Endometrium (tissue), 2 donors: ENCODE measurements around the gene CD27.
"Not testable (repeated sequence)": the region's sequence is repeated elsewhere in the genome, so short reads cannot be mapped to it uniquely, and the experiment has no call there.

Experiments used
- FAIRE-seq: peaks from 2 replicates; lab custom pipeline; 2012; peaks lifted over from hg19 to GRCh38; lab: Jason Lieb, UNC
- donor health status: control.
- donor health status: control.

Gene CD27

DNA sequence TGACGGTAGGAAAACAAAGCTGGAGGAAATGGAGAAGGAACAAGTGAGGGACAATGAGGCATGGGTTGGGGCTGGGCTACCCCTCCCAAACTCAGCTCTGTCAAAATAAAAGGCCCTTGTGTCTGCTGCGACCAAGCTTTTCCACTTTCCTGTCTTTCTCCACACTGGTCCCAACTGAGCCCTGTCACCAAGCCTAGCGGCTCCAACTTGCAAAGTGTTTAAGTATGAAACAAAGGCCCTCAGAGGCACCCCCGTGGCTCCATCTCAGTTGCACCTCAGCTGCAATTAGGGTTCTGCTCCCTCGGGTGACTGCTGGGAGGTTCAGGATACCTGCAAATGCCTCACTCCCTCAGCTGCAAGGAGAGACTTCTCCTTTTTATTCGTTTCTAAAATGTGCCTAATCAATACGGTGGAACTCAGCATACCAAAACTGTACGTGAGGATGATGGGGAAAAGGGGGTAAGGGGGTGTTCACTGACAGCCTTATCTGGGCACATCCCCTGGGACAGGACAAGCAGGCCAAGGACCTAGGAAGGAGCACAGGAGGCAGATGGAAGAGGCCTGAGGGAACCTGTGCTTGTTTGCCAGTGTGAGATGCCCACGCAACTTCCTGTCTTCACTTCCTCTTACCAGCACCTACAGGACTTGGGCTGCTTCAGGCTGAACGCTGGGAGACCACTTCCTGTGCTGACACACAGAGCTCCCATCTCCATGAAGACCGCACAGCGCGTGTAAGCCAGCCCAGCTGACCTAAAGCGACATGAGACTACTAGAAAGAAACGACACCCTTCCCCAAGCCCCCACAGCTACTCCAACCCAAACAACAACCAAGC, 16.9 kb downstream of the CD27 start:
- no peak for FAIRE-seq

DNA sequence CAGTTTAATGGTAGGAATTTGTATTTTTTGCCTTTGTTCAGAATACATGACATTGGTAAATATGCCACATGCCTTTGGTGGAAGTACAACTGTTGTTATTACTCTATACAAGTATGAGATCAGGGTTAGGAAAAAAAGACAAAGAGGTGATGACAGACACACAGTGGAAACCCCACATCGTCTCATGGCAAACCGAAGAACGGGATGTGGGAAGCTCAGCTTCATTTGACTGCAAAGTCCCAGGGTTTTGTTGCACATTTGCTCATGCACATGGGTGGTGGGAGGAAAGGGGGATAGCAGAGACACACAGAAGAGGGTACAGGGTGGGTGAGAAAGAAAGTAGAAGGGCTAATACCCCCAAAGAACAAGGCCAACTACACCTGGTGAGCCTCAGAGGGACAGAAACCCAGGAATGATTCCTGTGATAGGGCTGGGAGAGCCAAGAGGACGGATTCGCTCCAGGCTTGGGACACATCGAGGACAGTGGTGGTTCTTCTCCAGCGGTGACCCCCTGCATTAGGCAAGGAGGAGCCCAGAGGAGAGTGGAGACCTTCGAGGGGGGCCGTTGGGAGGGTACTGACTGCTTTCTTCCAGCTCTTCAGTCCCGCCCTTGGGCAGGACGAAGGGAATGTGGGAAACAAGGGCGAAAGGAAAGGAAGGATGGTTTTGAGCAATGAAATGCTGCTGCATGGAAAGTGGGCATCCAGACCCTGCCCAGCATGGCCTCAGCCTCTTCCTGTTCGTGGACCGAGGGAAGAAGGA, 17.7 kb downstream of the CD27 start:
- FAIRE-seq, result no peak

GRCh38 chr12:6463216-6463615, 18.5 kb downstream of the CD27 start:
- no peak for FAIRE-seq

- no peak for FAIRE-seq
Observed at GRCh38 chr12:6463858-6464257, 19.1 kb downstream of the CD27 start.

- no peak for FAIRE-seq
Observed at GRCh38 chr12:6464531-6464930, 19.8 kb downstream of the CD27 start.

DNA sequence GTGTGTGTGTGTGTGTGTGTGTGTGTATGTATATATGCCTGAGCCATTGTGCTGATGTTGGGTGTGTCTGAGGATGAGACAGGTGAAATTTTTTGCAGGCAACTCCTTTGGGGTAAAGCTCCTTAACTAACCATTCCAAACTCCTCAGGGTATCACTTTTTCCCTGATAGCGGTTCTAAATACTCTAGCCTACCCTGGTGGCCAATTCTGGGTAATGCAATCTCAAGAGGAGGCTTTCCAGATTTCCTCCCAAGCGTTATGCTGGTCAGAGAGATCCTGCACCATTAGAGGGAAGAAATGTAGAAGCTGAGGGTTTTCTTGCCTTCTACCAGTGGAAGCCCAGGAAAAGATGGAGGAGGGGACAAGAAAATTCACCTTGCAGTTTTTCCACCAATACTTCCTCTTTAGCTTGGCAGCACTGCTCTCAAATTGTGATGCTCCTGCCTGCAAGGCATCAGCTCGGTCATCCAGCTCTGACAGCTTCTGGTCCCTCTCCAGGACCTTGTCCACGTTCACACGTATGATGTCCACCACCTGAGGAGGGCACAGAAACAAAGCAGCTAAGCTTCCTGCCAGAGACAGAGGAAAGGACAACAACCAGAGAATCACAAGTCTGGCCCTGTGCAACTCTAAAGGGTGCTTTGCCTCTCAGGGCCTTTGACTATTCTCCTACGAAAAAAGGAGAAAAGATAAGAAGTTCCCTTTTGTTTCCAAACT, 20.9 kb downstream of the CD27 start:
- FAIRE-seq, result no peak

DNA sequence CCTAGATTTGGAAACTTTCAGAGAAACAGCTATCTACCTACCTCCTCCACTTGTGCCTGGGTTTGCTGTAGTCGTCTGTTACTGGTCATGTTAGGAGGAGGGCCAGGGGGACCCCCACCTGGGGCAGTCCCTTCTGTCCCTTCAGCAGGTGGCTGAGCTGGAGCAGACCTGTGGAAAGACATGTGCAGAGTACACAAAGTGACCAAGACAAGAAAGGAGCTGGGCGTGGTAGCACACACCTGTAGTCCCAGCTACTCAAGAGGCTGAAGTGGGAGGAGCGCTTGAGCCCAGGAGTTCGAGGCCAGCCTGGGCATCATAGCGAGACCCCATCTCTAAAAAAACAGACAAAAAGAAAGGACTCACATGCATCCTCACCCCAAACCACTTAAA, 21.4 kb downstream of the CD27 start:
- FAIRE-seq, result no peak

- FAIRE-seq, result not testable (repeated sequence)
Observed at GRCh38 chr12:6466751-6467150, 22.0 kb downstream of the CD27 start.

DNA sequence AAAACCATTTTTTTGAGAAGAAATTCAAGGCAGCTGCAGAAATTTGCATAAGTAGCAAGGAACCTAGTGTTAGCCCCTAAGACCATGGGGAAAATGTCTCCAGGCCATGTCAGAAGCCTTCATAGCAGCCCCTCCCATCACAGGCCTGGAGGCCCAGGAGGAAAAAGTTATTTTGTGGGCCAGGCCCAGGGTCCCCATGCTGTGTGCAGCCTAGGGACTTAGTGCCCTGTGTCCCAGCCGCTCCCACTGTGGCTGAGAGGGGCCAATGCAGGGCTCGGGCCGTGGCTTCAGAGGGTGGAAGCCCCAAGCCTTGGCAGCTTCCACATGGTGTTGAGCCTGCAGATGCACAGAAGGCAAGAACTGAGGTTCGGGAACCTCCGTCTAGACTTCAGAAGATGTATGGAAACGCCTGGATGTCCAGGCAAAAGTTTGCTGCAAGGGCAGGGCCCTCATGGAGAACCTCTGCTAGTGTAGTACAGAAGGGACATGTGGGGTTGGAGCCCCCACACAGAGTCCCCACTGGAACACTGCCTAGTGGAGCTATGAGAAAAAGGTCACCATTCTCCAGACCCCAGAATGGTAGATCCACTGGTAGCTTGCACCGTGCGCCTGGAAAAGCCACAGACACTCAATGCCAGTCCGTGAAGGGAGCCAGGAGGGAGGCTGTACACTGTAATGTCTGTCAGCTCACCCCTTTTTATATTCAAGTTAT, 23.0 kb downstream of the CD27 start:
- FAIRE-seq, result not testable (repeated sequence)

DNA sequence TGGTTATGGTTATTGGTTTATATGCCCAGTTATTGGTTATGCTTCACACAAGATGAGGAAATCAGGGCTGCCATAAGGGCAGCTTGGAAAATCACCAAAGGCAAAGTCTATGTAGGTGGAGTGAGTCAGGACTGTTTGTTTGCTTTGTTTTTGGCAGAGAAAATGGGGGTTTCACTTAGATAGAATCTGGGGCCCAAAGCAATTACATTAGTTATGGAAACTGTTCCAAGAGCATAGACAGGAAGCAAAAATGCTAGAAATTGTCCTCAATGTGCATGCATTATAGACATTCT, 23.5 kb downstream of the CD27 start:
- FAIRE-seq, result no peak

DNA sequence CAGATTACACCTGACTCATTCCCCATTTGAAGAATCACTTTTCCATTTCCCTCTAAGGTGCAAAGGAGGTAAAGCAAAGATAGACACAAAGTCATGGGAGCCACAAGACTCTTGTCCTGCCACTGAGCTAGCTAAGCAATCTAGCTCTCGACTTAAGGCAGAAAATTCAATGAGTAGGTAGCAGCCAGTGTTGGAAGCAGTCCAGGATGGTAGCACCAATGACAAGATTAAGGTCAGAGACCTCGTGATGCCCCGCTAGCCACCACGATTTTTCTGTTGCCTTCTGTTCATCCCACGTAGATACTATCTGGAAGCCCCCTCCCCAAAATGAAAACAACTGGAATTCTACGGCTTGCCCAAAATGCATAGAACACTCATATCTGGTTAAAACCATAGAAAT, 24.3 kb downstream of the CD27 start:
- no peak for FAIRE-seq

DNA sequence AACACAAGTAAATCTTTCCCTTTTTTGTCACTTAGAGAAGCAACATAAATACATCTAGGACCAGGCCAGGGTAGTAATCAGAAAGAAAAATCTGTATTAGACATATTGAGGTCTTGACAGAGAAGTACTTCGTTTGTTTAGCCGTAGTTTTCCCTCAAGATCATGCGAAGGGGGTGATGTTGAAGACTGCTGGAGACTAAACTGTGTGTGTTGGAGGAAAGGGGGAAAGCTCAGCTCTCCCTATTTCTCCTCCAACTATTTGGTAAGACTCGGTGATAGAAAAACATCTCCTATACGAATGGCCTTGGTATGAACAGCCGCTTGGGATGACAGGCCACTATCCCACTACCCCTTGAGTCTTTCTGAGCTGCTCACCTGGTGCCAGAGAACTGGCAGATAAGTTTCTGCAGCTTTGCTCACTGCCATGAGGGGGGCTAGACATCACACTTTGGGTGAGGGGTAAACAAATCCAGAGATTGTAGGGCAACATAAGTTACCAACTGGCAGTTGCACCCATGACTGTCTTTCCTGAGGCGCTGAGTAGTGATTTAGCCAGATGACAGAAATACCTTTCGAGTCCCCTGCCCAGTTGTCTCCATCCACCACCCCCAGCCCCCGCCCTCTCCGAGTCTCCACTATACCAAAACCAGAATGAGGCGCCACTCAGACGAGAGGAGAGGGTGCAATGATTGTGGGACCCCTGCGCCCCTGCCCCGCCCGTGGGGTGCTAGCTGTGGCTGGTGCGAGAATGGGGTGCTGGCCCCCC, 25.0 kb downstream of the CD27 start:
- no peak for FAIRE-seq

DNA sequence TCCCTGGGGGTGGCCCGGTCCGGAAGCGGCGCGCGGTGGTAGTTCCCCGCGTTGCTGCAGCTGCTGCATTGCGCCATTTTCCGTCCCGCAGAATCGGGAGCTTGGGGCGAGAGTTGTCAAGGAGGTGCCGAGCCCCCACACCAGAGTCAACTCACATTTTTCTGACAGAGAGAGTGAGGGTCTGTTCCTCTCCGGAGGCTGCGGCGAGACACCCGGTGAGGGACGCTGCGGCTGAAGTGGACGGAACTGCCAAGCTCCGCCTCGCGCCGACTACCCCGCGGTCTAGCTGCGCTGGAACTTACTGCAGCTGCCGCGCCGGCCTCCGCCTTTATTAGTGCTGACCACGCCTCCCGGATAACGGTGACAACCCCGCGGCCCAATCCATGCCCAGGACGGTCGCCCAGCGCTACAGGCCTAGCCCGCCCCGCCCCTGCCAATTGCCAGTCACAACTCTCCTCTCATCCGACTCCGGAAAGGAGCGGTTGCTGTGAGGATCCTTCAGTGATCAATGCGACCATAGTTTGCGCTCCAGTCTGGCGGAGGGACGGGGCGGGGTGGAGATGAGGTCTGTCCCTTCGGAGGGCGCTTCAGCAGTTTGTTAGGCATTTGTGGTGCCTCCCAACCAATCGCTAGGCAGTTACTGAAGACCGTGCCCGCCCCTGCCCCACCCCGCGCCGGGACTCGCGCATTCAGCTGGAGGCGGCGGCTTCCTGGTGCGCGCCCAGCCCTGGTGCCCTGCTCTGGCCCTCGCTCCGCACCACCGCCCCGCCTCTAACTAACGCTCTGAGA, 25.8 kb downstream of the CD27 start, which contains the start of gene VAMP1:
Gene VAMP1 (minus strand): TSS at position 303 of the 789 bp plus-strand sequence. CDS start 146 bp downstream, at position 157.
- FAIRE-seq, result peak; percentile 60

GRCh38 chr12:6471989-6472360, 27.2 kb downstream of the CD27 start:
- no peak for FAIRE-seq

DNA sequence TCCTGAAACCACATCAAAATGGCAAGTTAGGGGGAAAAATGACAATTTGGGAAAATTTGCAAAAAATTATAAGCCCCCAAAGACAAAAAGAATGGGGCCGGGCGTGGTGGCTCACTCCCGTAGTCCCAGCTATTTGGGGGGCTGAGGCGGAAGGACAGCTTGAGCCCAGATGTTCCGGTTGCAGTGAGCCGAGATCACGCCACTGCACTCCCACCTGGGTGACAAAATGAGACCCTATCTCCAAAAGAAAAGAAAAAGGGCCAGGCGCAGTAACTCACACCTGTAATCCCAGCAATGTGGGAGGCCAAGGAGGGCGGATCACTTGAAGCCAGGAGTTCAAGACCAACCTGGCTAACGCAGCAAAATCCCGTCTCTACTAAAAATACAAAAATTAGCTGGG, 27.7 kb downstream of the CD27 start:
- FAIRE-seq, result no peak

DNA sequence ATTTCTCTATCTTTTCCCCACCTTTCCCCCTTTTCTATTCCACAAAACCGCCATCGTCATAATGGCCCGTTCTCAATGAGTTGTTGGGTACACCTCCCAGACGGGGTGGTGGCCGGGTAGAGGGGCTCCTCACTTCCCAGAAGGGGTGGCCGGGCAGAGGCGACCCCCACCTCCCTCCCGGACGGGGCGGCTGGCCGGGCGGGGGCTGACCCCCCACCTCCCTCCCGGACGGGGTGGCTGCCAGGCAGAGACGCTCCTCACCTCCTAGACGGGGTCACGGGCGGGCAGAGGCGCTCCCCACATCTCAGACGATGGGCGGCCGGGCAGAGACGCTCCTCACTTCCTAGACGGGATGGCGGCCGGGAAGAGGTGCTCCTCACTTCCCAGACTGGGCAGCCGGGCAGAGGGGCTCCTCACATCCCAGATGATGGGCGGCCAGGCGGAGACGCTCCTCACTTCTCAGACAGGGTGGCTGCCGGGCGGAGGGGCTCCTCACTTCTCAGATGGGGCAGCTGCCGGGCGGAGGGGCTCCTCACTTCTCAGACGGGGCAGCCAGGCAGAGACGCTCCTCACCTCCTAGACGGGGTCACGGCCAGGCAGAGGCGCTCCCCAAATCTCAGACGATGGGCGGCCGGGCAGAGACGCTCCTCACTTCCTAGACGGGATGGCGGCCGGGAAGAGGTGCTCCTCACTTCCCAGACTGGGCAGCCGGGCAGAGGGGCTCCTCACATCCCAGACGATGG, 30.6 kb downstream of the CD27 start:
- not testable (repeated sequence) for FAIRE-seq

DNA sequence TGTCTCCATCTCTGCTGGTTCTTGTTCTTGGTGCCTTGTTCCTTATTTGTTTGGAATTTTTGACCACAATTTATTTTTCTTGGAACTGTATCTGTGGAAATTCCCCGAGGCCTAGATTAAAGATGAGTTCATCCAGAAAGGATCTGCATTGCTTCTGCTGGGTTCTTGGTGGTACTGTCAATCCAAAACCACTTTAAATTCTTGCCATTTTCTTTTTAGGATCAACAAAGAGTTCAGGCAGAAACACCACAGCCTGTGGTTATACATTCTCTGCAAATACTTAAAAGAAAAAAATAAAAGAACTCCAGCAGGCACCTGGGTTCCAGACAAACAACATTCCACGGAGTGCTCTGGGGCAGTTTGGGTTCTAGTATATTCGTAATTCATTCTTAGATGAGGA, 31.7 kb downstream of the CD27 start:
- FAIRE-seq, result no peak

DNA sequence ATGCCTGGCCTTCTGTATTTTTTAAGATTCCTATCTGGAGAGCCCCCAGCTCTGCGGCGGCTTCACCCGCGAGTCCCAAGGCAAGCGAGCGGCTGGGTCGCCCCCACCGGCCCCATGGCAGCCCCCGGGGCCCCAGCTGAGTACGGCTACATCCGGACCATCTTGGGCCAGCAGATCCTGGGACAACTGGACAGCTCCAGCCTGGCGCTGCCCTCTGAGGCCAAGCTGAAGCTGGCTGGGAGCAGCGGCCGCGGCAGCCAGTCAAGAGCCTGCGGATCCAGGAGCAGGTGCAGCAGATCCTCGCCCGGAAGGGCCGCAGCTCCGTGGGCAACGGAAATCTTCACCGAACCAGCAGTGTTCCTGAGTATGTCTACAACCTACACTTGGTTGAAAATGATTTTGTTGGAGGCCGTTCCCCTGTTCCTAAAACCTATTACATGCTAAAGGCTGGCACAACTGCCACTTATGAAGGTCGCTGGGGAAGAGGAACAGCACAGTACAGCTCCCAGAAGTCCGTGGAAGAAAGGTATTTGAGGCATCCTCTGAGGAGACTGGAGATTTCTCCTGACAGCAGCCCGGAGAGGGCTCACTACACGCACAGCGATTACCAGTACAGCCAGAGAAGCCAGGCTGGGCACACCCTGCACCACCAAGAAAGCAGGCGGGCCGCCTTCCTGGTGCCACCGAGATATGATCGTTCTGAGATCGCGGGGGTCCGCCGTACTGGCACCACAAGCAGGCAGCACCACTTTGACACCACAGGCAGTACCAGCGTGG, 33.0 kb downstream of the CD27 start:
- not testable (repeated sequence) for FAIRE-seq

- FAIRE-seq, result no peak
Observed at GRCh38 chr12:6478416-6478815, 33.7 kb downstream of the CD27 start.
